ENCODE measurements around the gene ZBTB38.

Gene ZBTB38

GRCh38 chr3:141368062-141368924 lies at the start of gene ZBTB38:
TSS of gene ZBTB38 (plus strand) at chr3:141368504. CDS start at chr3:141442389, 73,885 bp downstream.
- peaks cover 6% of the 10 kb centered on the region for H3K4me1 ChIP-seq (ENCODE audit: control insufficient read depth, insufficient read depth, low read length)
- no peak within 1 kb of the TSS for H3K4me3 ChIP-seq (ENCODE audit: low read depth, low read length)
- no peaks in the 10 kb centered on the region for H3K9me3 ChIP-seq (ENCODE audit: control insufficient read depth, insufficient read depth, low read length)
- H3K36me3 ChIP-seq (ENCODE audit: control insufficient read depth, insufficient read depth, low read length), result no peaks in the 10 kb centered on the region
- H3K9ac ChIP-seq (ENCODE audit: low read depth, low read length), result no peak within 1 kb of the TSS
- no peaks in the 10 kb centered on the region for H3K27me3 ChIP-seq (ENCODE audit: control insufficient read depth, insufficient read depth, low read length)

GRCh38 chr3:141320399-141321108 lies 47.8 kb upstream of the ZBTB38 start:
- H3K27me3 ChIP-seq (ENCODE audit: control insufficient read depth, insufficient read depth, low read length), result no peaks in the 10 kb centered on the region
- no peaks in the 10 kb centered on the region for H3K4me1 ChIP-seq (ENCODE audit: control insufficient read depth, insufficient read depth, low read length)
- no peak overlapping the region for H3K9ac ChIP-seq (ENCODE audit: low read depth, low read length)
- no peaks in the 10 kb centered on the region for H3K9me3 ChIP-seq (ENCODE audit: control insufficient read depth, insufficient read depth, low read length)
- H3K4me3 ChIP-seq (ENCODE audit: low read depth, low read length), result no peak overlapping the region
- no peaks in the 10 kb centered on the region for H3K36me3 ChIP-seq (ENCODE audit: control insufficient read depth, insufficient read depth, low read length)

- no peaks in the 10 kb centered on the region for H3K9me3 ChIP-seq (ENCODE audit: control insufficient read depth, insufficient read depth, low read length)
- no peak overlapping the region for H3K4me3 ChIP-seq (ENCODE audit: low read depth, low read length)
- no peaks in the 10 kb centered on the region for H3K27me3 ChIP-seq (ENCODE audit: control insufficient read depth, insufficient read depth, low read length)
- no peaks in the 10 kb centered on the region for H3K36me3 ChIP-seq (ENCODE audit: control insufficient read depth, insufficient read depth, low read length)
- no peak overlapping the region for H3K9ac ChIP-seq (ENCODE audit: low read depth, low read length)
- H3K4me1 ChIP-seq (ENCODE audit: control insufficient read depth, insufficient read depth, low read length), result no peaks in the 10 kb centered on the region
Measured at GRCh38 chr3:141321109-141321497, 47.2 kb upstream of the ZBTB38 start.

GRCh38 chr3:141323936-141324704 lies 44.2 kb upstream of the ZBTB38 start:
- no peaks in the 10 kb centered on the region for H3K4me1 ChIP-seq (ENCODE audit: control insufficient read depth, insufficient read depth, low read length)
- no peak overlapping the region for H3K9ac ChIP-seq (ENCODE audit: low read depth, low read length)
- H3K4me3 ChIP-seq (ENCODE audit: low read depth, low read length), result no peak overlapping the region
- H3K27me3 ChIP-seq (ENCODE audit: control insufficient read depth, insufficient read depth, low read length), result no peaks in the 10 kb centered on the region
- H3K36me3 ChIP-seq (ENCODE audit: control insufficient read depth, insufficient read depth, low read length), result no peaks in the 10 kb centered on the region
- no peaks in the 10 kb centered on the region for H3K9me3 ChIP-seq (ENCODE audit: control insufficient read depth, insufficient read depth, low read length)

GRCh38 chr3:141326123-141326522 lies 42.2 kb upstream of the ZBTB38 start:
- H3K27me3 ChIP-seq (ENCODE audit: control insufficient read depth, insufficient read depth, low read length), result no peaks in the 10 kb centered on the region
- no peaks in the 10 kb centered on the region for H3K4me1 ChIP-seq (ENCODE audit: control insufficient read depth, insufficient read depth, low read length)
- no peak overlapping the region for H3K9ac ChIP-seq (ENCODE audit: low read depth, low read length)
- no peak overlapping the region for H3K4me3 ChIP-seq (ENCODE audit: low read depth, low read length)
- H3K9me3 ChIP-seq (ENCODE audit: control insufficient read depth, insufficient read depth, low read length), result no peaks in the 10 kb centered on the region
- no peaks in the 10 kb centered on the region for H3K36me3 ChIP-seq (ENCODE audit: control insufficient read depth, insufficient read depth, low read length)

- no peaks in the 10 kb centered on the region for H3K4me1 ChIP-seq (ENCODE audit: control insufficient read depth, insufficient read depth, low read length)
- H3K9ac ChIP-seq (ENCODE audit: low read depth, low read length), result no peak overlapping the region
- H3K27me3 ChIP-seq (ENCODE audit: control insufficient read depth, insufficient read depth, low read length), result no peaks in the 10 kb centered on the region
- H3K36me3 ChIP-seq (ENCODE audit: control insufficient read depth, insufficient read depth, low read length), result no peaks in the 10 kb centered on the region
- no peaks in the 10 kb centered on the region for H3K9me3 ChIP-seq (ENCODE audit: control insufficient read depth, insufficient read depth, low read length)
- no peak overlapping the region for H3K4me3 ChIP-seq (ENCODE audit: low read depth, low read length)
Measured at GRCh38 chr3:141326626-141327025, 41.7 kb upstream of the ZBTB38 start.

- Histone ChIP-seq H3K27me3 (ENCODE audit: control insufficient read depth, insufficient read depth, low read length) (no peaks in the 10 kb centered on the region), H3K4me1 (ENCODE audit: control insufficient read depth, insufficient read depth, low read length) (no peaks in the 10 kb centered on the region), H3K9me3 (ENCODE audit: control insufficient read depth, insufficient read depth, low read length) (no peaks in the 10 kb centered on the region), H3K9ac (ENCODE audit: low read depth, low read length) (no peak overlapping the region), H3K4me3 (ENCODE audit: low read depth, low read length) (no peak overlapping the region), H3K36me3 (ENCODE audit: control insufficient read depth, insufficient read depth, low read length) (no peaks in the 10 kb centered on the region)
Measured at GRCh38 chr3:141328286-141329166, 39.8 kb upstream of the ZBTB38 start.

- no peaks in the 10 kb centered on the region for H3K9me3 ChIP-seq (ENCODE audit: control insufficient read depth, insufficient read depth, low read length)
- H3K27me3 ChIP-seq (ENCODE audit: control insufficient read depth, insufficient read depth, low read length), result no peaks in the 10 kb centered on the region
- no peaks in the 10 kb centered on the region for H3K36me3 ChIP-seq (ENCODE audit: control insufficient read depth, insufficient read depth, low read length)
- no peaks in the 10 kb centered on the region for H3K4me1 ChIP-seq (ENCODE audit: control insufficient read depth, insufficient read depth, low read length)
- no peak overlapping the region for H3K9ac ChIP-seq (ENCODE audit: low read depth, low read length)
- no peak overlapping the region for H3K4me3 ChIP-seq (ENCODE audit: low read depth, low read length)
Measured at GRCh38 chr3:141330235-141330634, 38.1 kb upstream of the ZBTB38 start.

GRCh38 chr3:141330718-141331376 lies 37.5 kb upstream of the ZBTB38 start:
- no peaks in the 10 kb centered on the region for H3K36me3 ChIP-seq (ENCODE audit: control insufficient read depth, insufficient read depth, low read length)
- H3K9ac ChIP-seq (ENCODE audit: low read depth, low read length), result no peak overlapping the region
- H3K27me3 ChIP-seq (ENCODE audit: control insufficient read depth, insufficient read depth, low read length), result no peaks in the 10 kb centered on the region
- no peak overlapping the region for H3K4me3 ChIP-seq (ENCODE audit: low read depth, low read length)
- H3K9me3 ChIP-seq (ENCODE audit: control insufficient read depth, insufficient read depth, low read length), result no peaks in the 10 kb centered on the region
- no peaks in the 10 kb centered on the region for H3K4me1 ChIP-seq (ENCODE audit: control insufficient read depth, insufficient read depth, low read length)

- Histone ChIP-seq H3K4me1 (ENCODE audit: control insufficient read depth, insufficient read depth, low read length) (no peaks in the 10 kb centered on the region), H3K9me3 (ENCODE audit: control insufficient read depth, insufficient read depth, low read length) (no peaks in the 10 kb centered on the region), H3K27me3 (ENCODE audit: control insufficient read depth, insufficient read depth, low read length) (no peaks in the 10 kb centered on the region), H3K9ac (ENCODE audit: low read depth, low read length) (no peak overlapping the region), H3K4me3 (ENCODE audit: low read depth, low read length) (no peak overlapping the region), H3K36me3 (ENCODE audit: control insufficient read depth, insufficient read depth, low read length) (no peaks in the 10 kb centered on the region)
Measured at GRCh38 chr3:141331377-141332318, 36.7 kb upstream of the ZBTB38 start.

Measured in iPS-15b (cell line).